ENCODE results near the gene WEE1. TPM values are rescaled to one million over a fixed set of nuclear protein-coding genes. Genes with fewer than 3 reads are reported as not detected.
"Not testable (repeated sequence)": the region's sequence is repeated elsewhere in the genome, so short reads cannot be mapped to it uniquely, and the experiment has no call there.

The WEE1 gene
- total RNA-seq, 1 donor from 2014 or later, result 66.6 TPM

GRCh38 chr11:9533736-9534473 lies 39.6 kb upstream of the WEE1 start:
- Mint-ChIP-seq H3K27me3 (ENCODE audit: low read depth) (no peaks in the 10 kb centered on the region), H3K9me3 (no peaks in the 10 kb centered on the region), H3K27ac (ENCODE audit: unreplicated experiment) (peak overlapping the region; percentile 4), H3K4me3 (no peak overlapping the region), H3K4me1 (peaks cover 27% of the 10 kb centered on the region), H3K36me3 (ENCODE audit: low read depth) (no peaks in the 10 kb centered on the region)
- DNase-seq (ENCODE audit: low read depth, low spot score), result no peak
- TF ChIP-seq, protein P1, sequence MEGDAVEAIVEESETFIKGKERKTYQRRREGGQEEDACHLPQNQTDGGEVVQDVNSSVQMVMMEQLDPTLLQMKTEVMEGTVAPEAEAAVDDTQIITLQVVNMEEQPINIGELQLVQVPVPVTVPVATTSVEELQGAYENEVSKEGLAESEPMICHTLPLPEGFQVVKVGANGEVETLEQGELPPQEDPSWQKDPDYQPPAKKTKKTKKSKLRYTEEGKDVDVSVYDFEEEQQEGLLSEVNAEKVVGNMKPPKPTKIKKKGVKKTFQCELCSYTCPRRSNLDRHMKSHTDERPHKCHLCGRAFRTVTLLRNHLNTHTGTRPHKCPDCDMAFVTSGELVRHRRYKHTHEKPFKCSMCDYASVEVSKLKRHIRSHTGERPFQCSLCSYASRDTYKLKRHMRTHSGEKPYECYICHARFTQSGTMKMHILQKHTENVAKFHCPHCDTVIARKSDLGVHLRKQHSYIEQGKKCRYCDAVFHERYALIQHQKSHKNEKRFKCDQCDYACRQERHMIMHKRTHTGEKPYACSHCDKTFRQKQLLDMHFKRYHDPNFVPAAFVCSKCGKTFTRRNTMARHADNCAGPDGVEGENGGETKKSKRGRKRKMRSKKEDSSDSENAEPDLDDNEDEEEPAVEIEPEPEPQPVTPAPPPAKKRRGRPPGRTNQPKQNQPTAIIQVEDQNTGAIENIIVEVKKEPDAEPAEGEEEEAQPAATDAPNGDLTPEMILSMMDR (conservative IDR thresholded peaks at IDR 0.05), result no peak

DNA sequence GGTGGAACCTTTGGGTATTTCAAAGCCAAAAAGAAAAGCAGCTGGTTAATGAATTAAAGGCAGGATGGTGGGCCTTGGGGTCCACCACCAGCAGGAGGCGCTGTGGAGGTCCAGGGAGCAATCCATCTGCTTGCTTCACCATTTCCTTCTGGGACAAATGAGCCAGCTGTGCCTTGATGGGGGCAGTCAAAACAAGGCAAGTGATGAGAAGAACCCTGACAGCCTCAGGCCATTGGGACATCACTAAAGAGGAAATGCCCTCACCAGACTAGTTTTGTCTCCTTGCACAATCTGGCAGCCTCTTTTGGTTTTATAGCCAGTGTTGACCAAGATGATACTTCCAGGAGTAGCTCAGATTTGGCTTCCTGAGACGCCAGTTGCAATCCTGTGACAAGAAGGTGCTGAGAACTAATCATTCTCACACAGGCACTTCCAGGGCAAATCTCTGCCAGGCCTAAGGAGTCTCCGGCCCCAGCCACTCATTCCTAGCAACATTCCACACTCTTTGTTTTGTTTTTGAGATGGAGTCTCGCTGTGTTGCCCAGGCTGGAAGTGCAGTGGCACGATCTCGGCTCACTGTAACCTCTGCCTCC lies 38.2 kb upstream of the WEE1 start:
- TF ChIP-seq, protein P1 (conservative IDR thresholded peaks at IDR 0.05), result peak; percentile 85
- H3K4me3 Mint-ChIP-seq, result no peak overlapping the region
- H3K27me3 Mint-ChIP-seq (ENCODE audit: low read depth), result no peaks in the 10 kb centered on the region
- peaks cover 18% of the 10 kb centered on the region for H3K4me1 Mint-ChIP-seq
- DNase-seq (ENCODE audit: low read depth, low spot score), result peak; percentile 75
- H3K36me3 Mint-ChIP-seq (ENCODE audit: low read depth), result no peaks in the 10 kb centered on the region
- no peak overlapping the region for H3K27ac Mint-ChIP-seq (ENCODE audit: unreplicated experiment)
- no peaks in the 10 kb centered on the region for H3K9me3 Mint-ChIP-seq

GRCh38 chr11:9538548-9538947 lies 34.9 kb upstream of the WEE1 start:
- H3K36me3 Mint-ChIP-seq (ENCODE audit: low read depth), result peaks cover 3% of the 10 kb centered on the region
- H3K27me3 Mint-ChIP-seq (ENCODE audit: low read depth), result no peaks in the 10 kb centered on the region
- H3K27ac Mint-ChIP-seq (ENCODE audit: unreplicated experiment), result no peak overlapping the region
- DNase-seq (ENCODE audit: low read depth, low spot score), result no peak
- peaks cover 11% of the 10 kb centered on the region for H3K4me1 Mint-ChIP-seq
- H3K4me3 Mint-ChIP-seq, result no peak overlapping the region
- no peaks in the 10 kb centered on the region for H3K9me3 Mint-ChIP-seq
- TF ChIP-seq, protein P1 (conservative IDR thresholded peaks at IDR 0.05), result no peak

GRCh38 chr11:9549216-9549615 lies 24.3 kb upstream of the WEE1 start:
- H3K36me3 Mint-ChIP-seq (ENCODE audit: low read depth), result peaks cover 15% of the 10 kb centered on the region
- not testable (repeated sequence) for DNase-seq (ENCODE audit: low read depth, low spot score); H3K27ac Mint-ChIP-seq (ENCODE audit: unreplicated experiment); H3K4me1 Mint-ChIP-seq; H3K27me3 Mint-ChIP-seq (ENCODE audit: low read depth); H3K9me3 Mint-ChIP-seq; H3K4me3 Mint-ChIP-seq

DNA sequence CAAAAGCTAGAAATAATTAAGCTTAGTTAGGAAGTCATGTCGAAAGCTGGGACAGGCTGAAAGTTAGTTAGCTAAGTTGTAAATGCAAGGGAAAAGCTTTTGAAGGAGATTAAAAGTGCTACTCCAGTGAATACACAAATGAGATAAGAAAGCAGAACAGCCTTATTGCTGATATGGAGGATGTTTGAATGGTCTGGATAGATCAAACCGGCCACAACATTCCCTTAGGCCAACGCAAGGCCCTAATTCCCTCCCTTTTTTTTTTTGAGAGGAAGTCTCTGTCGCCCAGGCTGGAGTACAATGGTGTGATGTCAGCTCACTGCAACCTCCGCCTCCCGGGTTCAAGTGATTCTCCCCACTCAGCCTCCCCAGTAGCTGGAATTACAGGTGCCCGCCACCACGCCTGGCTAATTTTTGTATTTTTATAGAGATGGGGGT lies 23.3 kb upstream of the WEE1 start:
- TF ChIP-seq, protein P1 (conservative IDR thresholded peaks at IDR 0.05), result no peak

More for the DNA sequence above, 23.3 kb upstream of the WEE1 start:
- no peak overlapping the region for H3K27ac Mint-ChIP-seq (ENCODE audit: unreplicated experiment)
- no peak overlapping the region for H3K4me3 Mint-ChIP-seq
- H3K9me3 Mint-ChIP-seq, result peaks cover 2% of the 10 kb centered on the region
- peaks cover 9% of the 10 kb centered on the region for H3K36me3 Mint-ChIP-seq (ENCODE audit: low read depth)
- no peaks in the 10 kb centered on the region for H3K27me3 Mint-ChIP-seq (ENCODE audit: low read depth)
- DNase-seq (ENCODE audit: low read depth, low spot score), result no peak
- H3K4me1 Mint-ChIP-seq, result peaks cover 5% of the 10 kb centered on the region

Data from neural crest cell (in vitro differentiated cells).